CD4-positive, alpha-beta T cell treated with Interferon alpha-2 for 1 hour (primary cell): ENCODE data around the gene RAB40B.
"Not testable (repeated sequence)": the region's sequence is repeated elsewhere in the genome, so short reads cannot be mapped to it uniquely, and the experiment has no call there.

Experiments used
- DNase-seq, 2 donors: peaks; one replicate each; pipeline ENCODE4 v3.0.0-alpha.2; 2020 to 2022

The RAB40B gene

GRCh38 chr17:82666931-82667667 lies 31.4 kb downstream of the RAB40B start:
- DNase-seq: no peak

- no peak for DNase-seq
Observed at GRCh38 chr17:82665891-82666290, 32.6 kb downstream of the RAB40B start.

GRCh38 chr17:82665217-82665616 lies 33.3 kb downstream of the RAB40B start:
- no peak for DNase-seq

- no peak for DNase-seq
Observed at GRCh38 chr17:82664701-82665182, 33.8 kb downstream of the RAB40B start.

- no peak for DNase-seq
Observed at GRCh38 chr17:82664276-82664575, 34.3 kb downstream of the RAB40B start.

GRCh38 chr17:82663381-82664275 lies 34.9 kb downstream of the RAB40B start:
- no peak for DNase-seq

- no peak for DNase-seq
Observed at GRCh38 chr17:82662711-82663261, 35.7 kb downstream of the RAB40B start.

- no peak for DNase-seq
Observed at GRCh38 chr17:82661717-82662683, 36.5 kb downstream of the RAB40B start.

GRCh38 chr17:82659886-82660285 lies 38.6 kb downstream of the RAB40B start:
- no peak for DNase-seq

GRCh38 chr17:82658796-82659452 lies 39.6 kb downstream of the RAB40B start:
- DNase-seq: no peak

- no peak for DNase-seq
Observed at GRCh38 chr17:82658331-82658730, 40.2 kb downstream of the RAB40B start.

GRCh38 chr17:82657926-82658325 lies 40.6 kb downstream of the RAB40B start:
- no peak for DNase-seq

- no peak for DNase-seq
Observed at GRCh38 chr17:82656266-82656665, 42.2 kb downstream of the RAB40B start.

- no peak for DNase-seq
Observed at GRCh38 chr17:82655523-82655922, 43.0 kb downstream of the RAB40B start.

- no peak for DNase-seq
Observed at GRCh38 chr17:82655038-82655479, 43.4 kb downstream of the RAB40B start.

GRCh38 chr17:82654611-82655010 lies 43.9 kb downstream of the RAB40B start:
- not testable (repeated sequence) for DNase-seq

- no peak for DNase-seq
Observed at GRCh38 chr17:82653651-82654528, 44.6 kb downstream of the RAB40B start.

- no peak for DNase-seq
Observed at GRCh38 chr17:82650723-82651122, 47.8 kb downstream of the RAB40B start.

GRCh38 chr17:82649501-82650261 lies 48.8 kb downstream of the RAB40B start:
- no peak for DNase-seq

GRCh38 chr17:82648742-82649331 lies 49.7 kb downstream of the RAB40B start:
- DNase-seq: no peak
